OCI-M2 (cell line): Measurements from ENCODE around the gene TNFRSF13B.
"Not testable (repeated sequence)": the region's sequence is repeated elsewhere in the genome, so short reads cannot be mapped to it uniquely, and the experiment has no call there.

Experiments used
- DNase-seq: peaks from one replicate; lab custom pipeline; 2025; ENCODE audit not compliant: unreplicated experiment; lab: John Stamatoyannopoulos, UW

Gene TNFRSF13B

GRCh38 chr17:16971458-16972338 is at the start of gene TNFRSF13B:
Gene TNFRSF13B, minus strand, starts transcription at chr17:16972118. Its CDS starts 43 bp downstream, at chr17:16972075.
- DNase-seq: no peak

DNA sequence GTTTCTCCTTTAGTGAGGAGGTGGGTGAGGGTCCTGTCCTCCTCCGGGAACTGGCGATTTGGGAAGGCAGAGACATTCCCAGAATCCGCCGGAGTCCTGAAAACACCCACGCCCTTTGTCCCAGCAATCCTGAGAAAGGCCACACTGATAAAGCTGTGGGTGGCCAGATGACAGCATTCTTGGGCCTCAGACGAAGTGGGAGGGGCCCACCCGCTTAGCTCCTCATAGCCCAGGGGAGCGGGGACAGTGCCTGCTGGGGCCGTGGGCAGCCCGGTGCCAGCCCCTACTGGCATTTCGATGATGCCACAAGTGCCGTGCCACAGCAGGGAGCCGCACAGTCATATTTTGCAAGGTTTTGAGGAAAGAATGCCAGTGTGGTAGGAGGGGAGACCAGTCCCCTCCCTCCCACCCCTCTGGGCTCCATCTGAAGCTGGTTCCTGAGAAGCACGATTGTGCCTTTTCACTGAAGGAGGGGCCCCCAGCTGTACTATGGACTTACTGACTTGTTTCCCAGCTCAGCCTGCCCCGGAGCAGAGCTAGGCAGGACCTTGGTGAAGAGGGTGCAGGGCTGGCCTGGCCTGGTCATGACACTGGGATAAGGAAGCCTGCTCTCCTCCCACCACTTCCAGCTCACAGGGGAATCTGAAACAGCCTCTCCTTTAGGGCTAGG is 49.4 kb upstream of the TNFRSF13B start:
- DNase-seq: no peak

DNA sequence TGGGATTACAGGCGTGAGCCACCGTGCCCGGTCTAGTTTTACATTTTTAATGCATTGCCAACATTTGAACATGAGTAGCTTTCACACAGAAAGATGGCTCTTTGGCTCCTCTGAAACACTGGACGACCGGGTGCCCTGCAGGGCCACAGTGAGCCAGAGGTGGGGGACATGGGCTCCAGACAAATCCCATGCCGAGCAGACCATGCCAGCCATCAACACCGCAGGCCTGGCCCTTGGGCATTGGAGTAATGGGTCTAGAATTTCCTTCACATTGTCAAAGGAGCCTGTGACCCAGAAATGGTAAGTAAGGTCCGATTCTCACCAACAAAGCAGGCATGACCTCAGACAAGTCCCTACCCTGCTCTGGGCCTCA is 48.9 kb upstream of the TNFRSF13B start:
- DNase-seq: no peak

DNA sequence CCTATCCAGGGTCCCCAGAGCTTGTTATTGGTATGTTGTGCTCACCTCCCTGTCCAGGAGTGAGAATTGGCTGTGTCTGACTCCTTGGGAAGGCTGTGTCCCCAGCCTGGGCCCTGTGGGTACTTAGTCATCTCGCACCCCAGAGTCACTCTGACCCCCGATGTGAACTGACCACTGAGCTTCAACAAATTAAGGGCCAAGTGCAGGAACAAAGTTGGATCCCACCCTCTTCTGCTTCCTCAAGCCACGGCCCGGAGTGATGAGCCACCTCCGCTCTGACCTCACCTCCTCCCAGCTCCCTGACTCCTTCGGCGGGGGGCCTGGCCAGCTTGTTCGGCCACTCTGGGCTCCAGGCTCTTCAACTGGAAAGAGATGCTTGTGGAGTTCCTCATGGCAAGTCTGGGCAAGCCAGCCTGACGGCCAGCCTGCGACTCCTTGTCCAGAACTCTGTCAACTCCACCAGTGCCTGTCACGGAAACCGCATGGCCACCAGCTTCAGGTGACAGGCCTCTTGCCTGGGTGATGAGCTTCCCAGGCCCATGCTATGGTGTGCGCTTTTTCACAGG is 48.1 kb upstream of the TNFRSF13B start:
- no peak for DNase-seq

- DNase-seq: no peak
Observed at GRCh38 chr17:17019430-17019762, 47.5 kb upstream of the TNFRSF13B start.

DNA sequence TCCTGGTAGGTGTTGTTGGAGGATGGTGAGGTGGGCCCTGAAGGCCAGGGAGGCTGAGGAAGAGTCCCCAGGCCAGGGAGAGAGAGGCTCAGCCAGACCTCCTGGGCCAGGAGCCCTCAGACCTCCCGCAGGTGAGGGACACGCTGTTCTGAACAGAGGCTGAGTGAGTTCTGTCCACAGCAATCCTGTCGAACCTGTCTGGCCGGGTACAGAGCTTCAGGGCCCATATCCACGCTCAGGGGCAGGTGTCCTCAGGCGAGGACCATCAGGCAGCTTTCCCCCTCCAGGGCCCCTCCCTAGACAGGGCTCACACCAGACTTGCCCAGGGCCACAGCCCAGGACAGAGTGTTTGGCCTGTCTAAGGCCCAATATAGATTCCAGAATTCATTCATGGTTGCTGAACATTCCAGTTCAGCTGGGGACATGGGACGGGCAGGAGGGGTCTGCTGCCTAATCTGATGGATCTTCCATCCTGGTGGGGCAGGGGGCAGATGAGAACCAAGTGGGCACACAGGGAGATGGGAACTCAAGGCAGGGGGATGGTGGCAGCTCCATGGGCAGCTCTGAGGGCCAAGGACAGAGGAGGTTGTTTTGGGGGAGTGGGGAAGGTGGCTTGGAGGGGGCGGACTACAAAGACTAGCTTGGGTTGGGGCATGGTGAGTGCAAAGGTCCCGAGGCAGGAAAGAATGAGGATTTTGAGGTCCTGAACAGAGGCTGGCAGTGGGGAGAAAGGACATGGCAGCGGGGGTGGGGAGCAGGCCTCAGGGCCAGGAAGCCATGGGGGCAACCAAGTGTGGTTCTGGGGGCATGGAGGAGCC is 46.9 kb upstream of the TNFRSF13B start:
- DNase-seq: no peak

GRCh38 chr17:17018021-17018441 is 46.1 kb upstream of the TNFRSF13B start:
- DNase-seq: no peak

DNA sequence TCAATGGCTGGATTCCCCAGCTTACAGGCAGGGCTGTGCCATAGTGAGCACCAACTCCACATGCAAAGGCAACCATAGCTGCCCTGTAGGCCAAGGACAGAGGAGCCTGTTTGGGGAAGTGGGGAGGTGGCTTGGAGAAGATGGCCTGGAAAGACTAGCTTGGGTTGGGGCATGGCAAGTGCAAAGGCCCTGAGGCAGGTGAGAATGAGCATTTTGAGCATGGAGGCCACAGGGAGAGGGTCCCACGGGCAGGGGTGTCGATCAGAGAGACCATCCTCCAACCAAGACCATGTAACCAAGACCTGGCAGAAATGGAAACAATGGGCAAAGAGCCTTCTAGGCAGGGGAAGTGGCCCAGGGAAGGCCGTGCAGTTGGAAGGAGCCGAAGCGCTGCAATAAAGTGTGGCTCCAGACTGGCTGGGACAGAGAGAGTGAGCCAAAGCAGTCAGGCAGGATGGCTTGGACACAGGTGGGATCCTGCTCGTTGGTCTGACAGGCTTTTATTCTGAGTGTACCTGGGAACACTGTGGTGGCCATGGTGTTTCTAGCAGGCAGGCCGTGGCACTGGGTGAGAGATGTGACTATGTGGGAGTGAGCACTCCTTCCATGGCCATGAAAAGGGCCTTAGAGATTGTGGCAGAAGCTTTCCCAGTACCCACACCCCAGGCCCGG is 45.6 kb upstream of the TNFRSF13B start:
- DNase-seq: no peak

DNA sequence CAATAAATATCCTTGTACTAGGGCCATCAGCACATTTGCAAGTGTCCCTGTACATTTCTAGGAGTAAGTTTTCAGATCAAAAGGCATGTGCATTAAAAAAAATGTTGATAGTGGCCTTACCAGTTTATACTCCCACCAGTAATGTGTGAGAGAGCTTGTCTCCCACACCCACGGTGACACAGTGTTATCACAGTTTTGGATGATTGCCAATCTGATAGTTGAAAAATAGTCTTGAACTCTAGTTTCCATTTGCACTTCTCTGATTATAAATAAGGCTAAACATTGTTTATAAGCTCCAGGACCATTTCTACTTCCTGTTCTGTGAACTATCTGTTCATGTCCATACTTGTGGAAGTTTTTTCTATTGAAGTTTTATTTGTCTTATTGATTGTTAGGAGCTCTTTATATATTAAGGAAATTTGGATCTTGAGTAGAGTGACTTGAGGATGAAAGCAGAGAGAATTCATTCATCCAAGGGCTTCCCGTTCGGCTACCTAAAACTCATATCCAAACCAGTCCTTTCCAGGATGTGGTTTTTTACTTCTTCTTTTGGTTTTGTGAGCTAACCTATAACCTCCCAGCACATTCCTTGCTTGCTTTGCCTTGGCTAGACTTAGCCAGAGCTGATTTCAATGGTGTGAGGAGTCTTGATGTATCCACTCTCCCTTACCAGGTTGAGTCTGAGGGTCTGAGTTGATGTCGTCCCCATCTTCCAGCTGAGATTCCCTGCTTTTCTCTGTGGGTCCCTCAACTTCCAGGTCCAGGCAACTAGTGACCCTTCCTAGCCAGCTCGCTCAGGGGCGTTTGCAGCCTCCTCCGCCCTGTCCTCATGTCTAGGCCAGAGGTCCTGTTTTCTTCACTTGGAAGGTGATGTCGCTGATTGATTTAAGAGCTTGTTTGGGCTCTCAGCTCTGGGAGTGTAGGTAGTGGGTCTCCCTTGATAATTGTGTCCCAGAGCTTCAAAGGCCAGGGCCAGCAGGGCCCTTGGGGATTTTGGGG is 44.6 kb upstream of the TNFRSF13B start:
- DNase-seq: not testable (repeated sequence)

DNA sequence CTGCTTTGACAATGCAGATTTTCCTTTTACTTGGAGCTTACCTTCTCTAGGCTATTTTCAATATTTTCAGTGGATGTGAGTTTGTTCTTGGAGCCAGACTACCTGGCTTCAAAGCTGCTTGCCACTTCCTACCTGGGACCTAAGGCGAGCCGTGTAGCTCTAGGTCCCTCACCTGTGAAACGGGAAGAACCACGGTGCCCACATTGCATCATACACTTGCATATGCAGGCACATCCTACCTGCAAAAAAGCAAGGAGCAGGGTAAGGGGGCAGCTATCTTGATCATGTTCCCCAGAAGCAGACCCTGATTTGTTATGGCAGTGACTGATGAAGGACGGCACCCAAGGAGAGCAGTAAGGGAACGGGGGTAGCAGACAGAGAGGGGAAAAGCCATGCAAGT is 43.3 kb upstream of the TNFRSF13B start:
- DNase-seq: no peak

GRCh38 chr17:17014748-17015124 is 42.8 kb upstream of the TNFRSF13B start:
- not testable (repeated sequence) for DNase-seq

- not testable (repeated sequence) for DNase-seq
Observed at GRCh38 chr17:17013828-17014747, 42.2 kb upstream of the TNFRSF13B start.

GRCh38 chr17:17011043-17011907 is 39.4 kb upstream of the TNFRSF13B start:
- not testable (repeated sequence) for DNase-seq

- DNase-seq: not testable (repeated sequence)
Observed at GRCh38 chr17:17010545-17011034, 38.7 kb upstream of the TNFRSF13B start.

DNA sequence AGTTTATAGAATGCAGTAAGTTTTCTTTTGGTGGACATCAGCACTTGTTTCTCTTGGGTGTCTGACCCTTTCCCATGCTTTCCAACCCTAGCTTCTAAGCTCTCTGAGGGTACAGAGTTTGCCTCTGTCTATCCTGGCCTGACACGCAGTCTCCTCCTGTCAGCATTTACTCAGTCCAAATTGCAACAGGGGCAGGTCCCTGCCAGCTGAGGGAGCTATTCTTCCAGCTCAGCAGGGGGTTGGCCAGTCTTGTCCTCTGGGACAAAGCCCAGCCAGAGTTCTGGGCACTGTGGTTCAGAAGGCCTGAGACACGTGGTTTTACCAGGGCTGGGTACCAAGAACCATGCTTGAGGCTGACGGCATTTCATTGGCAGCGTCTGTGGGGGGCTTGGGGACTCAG is 38.1 kb upstream of the TNFRSF13B start:
- not testable (repeated sequence) for DNase-seq

- DNase-seq: not testable (repeated sequence)
Observed at GRCh38 chr17:17008621-17009397, 36.9 kb upstream of the TNFRSF13B start.
